Breast epithelium (tissue), 3 donors: ENCODE data around the gene GDF10.

Source experiments
- POLR2A ChIP-seq: fragments of 450-650 bp; IDR thresholded peaks from one replicate; pipeline ENCODE4 v1.6.1; 2016; ENCODE audit warnings: antibody characterized with exemption, mild to moderate bottlenecking, moderate library complexity
- POLR2AphosphoS5 ChIP-seq, 3 donors: sonication (generic); formaldehyde crosslinking; IDR thresholded peaks; one replicate each; pipeline ENCODE4 v1.6.1; 2017; ENCODE audit warnings: antibody characterized with exemption in 3 of 3
- TF ChIP-seq, protein P1 (sequence below), 3 donors: fragments of 450-650 bp; IDR thresholded peaks; one replicate each; pipeline ENCODE4 v1.5.1; 2016 to 2017; ENCODE audit warnings: antibody characterized with exemption in 3 of 3, mild to moderate bottlenecking in 3 of 3, moderate library complexity in 3 of 3

DNA sequence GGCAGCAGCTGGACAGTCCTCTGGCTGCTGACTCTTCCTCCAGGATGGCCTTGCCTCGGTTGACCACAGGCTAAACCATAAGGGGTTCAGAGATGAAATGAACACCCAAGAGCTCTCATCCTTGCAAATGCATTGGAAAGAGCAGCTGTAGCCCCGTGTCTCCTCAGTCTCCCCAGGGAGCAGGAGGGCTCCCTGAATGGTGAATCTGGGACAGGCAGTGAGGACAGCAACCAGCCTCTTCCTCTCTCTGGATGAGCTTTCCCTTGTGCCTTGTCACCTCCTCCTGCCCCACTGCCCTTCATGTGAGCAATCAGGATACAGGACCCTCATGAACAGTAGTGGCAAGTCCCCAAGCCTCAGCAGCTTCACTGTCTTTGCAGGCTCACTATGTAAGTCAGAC is 23.9 kb upstream of the GDF10 start:
- TF ChIP-seq, protein P1, sequence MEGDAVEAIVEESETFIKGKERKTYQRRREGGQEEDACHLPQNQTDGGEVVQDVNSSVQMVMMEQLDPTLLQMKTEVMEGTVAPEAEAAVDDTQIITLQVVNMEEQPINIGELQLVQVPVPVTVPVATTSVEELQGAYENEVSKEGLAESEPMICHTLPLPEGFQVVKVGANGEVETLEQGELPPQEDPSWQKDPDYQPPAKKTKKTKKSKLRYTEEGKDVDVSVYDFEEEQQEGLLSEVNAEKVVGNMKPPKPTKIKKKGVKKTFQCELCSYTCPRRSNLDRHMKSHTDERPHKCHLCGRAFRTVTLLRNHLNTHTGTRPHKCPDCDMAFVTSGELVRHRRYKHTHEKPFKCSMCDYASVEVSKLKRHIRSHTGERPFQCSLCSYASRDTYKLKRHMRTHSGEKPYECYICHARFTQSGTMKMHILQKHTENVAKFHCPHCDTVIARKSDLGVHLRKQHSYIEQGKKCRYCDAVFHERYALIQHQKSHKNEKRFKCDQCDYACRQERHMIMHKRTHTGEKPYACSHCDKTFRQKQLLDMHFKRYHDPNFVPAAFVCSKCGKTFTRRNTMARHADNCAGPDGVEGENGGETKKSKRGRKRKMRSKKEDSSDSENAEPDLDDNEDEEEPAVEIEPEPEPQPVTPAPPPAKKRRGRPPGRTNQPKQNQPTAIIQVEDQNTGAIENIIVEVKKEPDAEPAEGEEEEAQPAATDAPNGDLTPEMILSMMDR (IDR thresholded peaks at IDR 0.05), result no peak
- TF ChIP-seq POLR2AphosphoS5 (IDR thresholded peaks at IDR 0.05) (no peak), POLR2A (no peak)
